ENCODE results near the gene SUSD5.
A peak's percentile ranks its signal among the peaks of the same experiment; 100 is the strongest.
"Not testable (repeated sequence)": the region's sequence is repeated elsewhere in the genome, so short reads cannot be mapped to it uniquely, and the experiment has no call there.

The SUSD5 gene

GRCh38 chr3:33115024-33115768, 103.4 kb downstream of the SUSD5 start:
- peak; percentile 60 for DNase-seq (ENCODE audit: low read depth)

GRCh38 chr3:33114622-33115023, 104.0 kb downstream of the SUSD5 start:
- no peak for DNase-seq (ENCODE audit: low read depth)

- DNase-seq (ENCODE audit: low read depth), result peak; percentile 73
Observed at GRCh38 chr3:33113772-33114621, 104.6 kb downstream of the SUSD5 start, which contains the start of gene CRTAP. Gene CRTAP, plus strand, starts transcription at chr3:33114014. Its CDS starts 64 bp downstream, at chr3:33114078.

GRCh38 chr3:33111581-33111980, 107.0 kb downstream of the SUSD5 start:
- DNase-seq (ENCODE audit: low read depth), result no peak

- DNase-seq (ENCODE audit: low read depth), result not testable (repeated sequence)
Observed at GRCh38 chr3:33106854-33107253, 111.8 kb downstream of the SUSD5 start.

- DNase-seq (ENCODE audit: low read depth), result no peak
Observed at GRCh38 chr3:33105341-33105948, 113.2 kb downstream of the SUSD5 start.

GRCh38 chr3:33104803-33105202, 113.8 kb downstream of the SUSD5 start:
- DNase-seq (ENCODE audit: low read depth), result no peak

GRCh38 chr3:33103480-33103879, 115.1 kb downstream of the SUSD5 start:
- DNase-seq (ENCODE audit: low read depth), result no peak

GRCh38 chr3:33103034-33103433, 115.6 kb downstream of the SUSD5 start:
- DNase-seq (ENCODE audit: low read depth), result no peak

GRCh38 chr3:33100229-33100628, 118.4 kb downstream of the SUSD5 start:
- no peak for DNase-seq (ENCODE audit: low read depth)
